T1000 (cell line): Measurements from ENCODE around the gene DNAJC15.

Experiments used
- DNase-seq: peaks from one replicate; lab custom pipeline; 2025; ENCODE audit warnings: mixed read lengths; lab: John Stamatoyannopoulos, UW

Gene DNAJC15

DNA sequence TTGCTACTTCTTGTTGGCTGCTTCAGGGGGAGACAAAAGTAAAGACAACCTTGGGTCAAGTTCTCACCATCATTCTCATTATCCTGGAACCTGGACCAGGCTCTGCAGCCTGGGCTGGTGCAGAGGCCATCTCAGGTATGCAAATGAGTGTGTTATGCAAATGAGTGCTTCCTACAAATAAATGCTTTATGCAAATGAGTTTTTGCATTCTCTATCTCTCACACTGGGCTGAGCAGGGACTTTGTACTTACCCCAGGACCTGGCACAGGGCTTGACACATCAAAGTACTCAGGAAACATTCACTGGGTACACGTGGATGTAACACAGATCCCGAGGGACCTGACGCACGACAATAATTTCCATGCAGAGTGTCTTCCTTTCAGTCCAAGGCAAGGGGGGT, 103.0 kb downstream of the DNAJC15 start:
- no peak for DNase-seq

DNA sequence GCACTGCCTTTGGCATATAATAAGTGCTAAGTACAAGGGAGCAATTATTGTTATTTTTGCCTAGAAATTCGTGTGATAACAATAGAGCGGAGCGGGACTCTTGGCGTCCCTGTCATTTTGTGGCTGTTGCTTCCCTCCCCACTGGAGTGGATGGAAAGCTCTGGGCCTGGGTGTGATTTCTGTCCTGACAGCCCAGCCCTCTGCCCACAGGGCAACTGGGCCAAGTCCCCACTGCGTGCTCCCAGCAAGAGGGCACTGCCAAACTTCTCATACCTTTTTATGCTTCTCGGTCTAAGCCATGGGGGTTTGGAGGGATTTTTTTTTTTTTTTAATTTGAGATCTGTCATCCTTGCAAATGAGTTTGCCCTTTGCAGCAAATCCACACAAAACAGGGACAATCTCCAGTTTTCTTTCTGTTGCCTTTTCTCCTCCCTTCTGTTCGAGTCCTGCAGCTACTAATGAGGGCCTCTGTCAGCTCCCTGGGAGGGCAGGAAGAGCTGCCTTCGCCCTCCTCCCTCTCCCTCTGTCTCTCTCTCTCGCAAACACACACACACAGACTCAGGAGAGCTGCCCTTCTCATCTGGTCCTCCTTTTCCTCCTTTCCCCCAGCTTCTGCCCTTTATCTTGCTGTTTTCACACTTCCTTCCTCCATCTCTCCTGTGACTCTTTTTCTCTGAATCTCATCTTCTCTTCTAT, 103.9 kb downstream of the DNAJC15 start:
- no peak for DNase-seq

DNA sequence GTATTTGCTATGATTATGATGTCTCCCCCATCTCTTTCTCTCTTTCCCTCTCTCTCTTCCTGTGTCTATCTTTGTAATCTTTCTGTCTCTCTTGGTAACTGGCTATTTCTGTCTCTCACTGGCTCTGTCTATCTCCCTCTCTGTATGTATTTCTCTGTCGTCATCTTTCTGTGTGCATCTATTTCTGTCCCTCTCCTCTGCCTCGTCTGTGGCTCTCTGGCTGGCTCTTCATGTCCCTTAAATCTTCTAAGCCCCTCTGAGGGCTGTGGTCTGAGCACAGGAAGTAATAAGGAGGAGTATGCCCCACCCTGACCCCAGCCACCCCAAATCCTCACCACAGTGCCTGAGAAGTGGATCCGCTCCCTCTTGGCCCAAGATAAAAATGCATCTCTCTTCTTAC, 104.4 kb downstream of the DNAJC15 start:
- DNase-seq: no peak

DNA sequence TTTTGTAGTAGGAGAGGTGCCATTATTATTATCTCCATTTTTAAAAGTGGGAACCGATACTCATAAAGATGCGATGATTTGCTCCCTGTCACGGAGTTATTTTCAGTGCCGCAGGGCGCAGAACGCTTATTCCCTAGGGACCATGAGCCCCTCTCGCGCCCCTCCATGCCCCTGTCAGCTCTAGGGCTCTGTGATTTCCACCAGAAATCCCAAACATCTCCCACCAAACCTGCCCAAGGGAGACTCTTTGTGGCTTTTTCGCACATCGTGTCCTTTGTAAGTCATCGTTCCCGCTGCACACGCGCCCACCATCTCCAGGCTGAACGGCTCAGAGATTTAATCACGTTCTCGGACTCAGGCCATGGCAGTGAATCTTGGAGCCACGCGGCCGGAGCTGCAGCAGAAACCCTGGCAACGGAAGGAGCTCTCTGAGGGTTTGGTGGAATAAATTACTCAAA, 105.1 kb downstream of the DNAJC15 start:
- no peak for DNase-seq

DNA sequence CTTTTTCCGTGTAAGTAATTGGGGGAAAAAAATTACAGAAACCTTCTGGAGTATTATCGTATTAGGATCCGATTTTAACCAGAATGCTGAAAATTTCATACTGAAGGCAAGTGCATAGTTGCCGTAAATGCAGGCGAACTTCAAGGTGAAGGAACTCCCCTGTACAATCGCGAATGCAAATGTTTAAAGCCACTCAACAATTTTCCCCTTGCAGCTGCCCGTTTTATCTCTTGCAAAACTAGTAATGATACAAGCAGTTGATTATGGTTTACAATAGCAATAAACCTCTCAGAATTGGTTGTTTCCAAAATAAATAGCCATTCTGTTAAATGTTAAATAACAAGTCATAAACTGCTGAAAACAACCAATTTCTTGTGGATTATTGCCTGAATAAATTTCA, 105.7 kb downstream of the DNAJC15 start:
- no peak for DNase-seq

DNA sequence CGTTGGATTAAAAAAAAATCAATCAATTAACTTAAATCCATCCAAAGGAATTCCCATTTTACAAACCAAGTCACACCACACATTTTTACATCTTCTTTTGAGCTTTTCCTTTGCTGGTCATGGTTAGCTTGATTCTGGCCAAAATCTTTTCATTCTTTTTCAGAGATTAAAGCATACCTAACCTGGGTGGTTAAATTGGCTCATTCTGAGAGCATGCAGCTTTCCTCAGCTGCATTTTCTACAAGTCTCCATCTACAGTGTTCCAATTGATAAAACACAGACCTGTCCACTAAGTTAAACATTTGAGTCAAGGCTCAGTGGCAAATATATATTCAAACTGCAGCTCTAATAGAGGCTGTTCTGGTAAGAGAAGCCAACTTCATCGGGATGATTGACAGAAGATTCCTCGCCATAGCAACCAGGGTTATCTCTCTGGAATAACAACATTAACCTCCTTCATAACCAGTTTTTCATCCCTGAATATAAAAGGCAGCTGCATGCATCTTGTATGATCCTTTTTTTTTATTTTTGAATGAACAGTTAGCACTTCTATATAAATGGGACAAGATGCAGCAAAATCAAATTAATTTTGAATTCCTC, 106.2 kb downstream of the DNAJC15 start:
- no peak for DNase-seq

DNA sequence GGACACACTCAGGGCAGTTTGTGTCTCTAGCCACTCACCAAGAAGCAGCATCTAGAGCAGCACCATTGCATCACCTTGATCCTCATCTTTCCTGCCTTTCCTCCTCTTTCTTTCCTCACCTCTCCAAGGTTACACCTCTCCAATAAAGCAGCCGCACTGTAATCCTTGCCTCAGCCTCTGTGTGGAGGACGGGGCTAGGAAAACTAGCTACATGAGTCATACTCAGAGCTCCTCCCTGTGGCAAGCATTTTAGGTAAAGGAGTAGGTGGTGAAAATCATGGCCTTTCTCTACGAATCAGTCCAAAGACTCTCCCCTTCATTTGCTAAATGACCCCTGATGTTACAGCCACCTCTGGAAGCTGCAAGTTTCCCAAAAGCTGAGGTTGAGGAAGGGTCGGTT, 108.9 kb downstream of the DNAJC15 start:
- DNase-seq: no peak

DNA sequence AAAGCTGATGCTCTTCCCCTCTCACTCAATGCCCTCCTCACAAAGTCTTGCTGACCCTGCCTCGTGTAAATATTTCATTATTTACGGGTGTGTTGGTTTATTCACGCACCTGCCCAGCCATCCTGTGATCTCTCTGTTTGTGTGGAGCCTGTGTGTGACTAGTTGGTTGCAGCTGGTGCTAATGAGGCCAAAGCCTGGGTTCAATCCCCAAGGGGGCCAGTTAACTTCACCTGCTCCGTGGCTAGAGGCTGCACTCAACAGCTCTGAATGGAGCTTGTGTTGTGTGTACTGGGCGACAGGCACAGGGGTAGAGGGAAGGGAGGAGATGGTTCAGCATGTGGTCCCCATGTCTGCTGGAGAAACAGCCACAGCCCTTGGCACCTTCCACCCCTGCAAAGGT, 109.5 kb downstream of the DNAJC15 start:
- DNase-seq: no peak

DNA sequence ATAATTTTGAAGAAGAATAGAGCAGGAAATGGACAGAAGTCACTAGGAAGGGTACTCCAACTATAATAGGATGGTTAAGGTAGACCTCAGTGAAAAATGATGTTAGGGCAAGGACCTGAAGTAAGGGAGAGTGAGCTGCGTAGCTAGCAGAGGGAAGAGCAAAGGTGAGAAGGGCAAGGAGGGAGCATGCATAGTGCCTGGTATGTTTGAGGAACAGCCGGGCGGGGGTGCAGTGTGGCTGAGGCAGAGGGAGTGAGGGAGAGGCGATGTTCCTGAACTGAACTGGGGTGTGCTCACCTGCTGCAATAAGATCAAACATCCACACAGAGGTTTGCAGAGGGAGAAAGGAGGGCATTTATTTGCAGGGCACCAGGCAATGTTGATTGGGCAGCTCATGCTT, 110.4 kb downstream of the DNAJC15 start:
- no peak for DNase-seq

DNA sequence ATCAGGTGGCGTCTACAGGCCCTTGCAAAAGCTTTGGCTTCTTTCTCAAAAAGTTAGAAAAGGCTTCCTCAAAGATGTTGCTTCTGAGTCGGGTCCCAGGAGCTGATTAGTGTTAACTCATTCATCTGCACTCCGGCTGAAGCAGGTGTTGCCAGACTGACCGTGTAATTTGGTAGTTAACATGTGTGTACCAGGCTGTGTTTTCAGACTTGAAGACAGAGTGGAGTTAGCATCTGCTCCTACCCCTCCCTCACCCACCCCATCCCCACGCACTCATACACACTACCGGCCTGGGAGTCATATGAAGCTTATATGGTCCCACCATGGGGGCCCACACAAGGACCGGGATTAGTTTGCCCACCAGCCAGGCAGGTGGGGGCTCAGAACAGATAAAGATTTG, 111.5 kb downstream of the DNAJC15 start:
- no peak for DNase-seq

DNA sequence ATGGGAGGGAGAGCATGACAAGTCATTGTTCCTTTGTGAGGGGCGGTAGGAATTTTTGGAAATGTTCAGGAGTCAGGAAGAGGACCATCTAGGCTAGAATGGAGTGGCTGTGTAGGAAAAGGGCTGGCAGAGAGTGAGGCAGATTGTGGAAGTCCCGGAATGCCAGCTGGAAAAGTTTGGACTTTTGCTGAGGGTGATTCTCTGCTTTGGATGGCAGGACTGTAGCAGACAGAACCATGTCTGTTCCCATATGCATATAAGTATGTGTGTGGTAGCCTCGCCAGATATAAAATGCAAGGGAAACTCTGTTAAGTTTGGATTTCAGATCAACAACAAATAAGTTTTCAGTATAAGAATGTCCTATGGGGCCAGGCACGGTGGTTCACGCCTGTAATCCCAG, 112.1 kb downstream of the DNAJC15 start:
- DNase-seq: no peak

DNA sequence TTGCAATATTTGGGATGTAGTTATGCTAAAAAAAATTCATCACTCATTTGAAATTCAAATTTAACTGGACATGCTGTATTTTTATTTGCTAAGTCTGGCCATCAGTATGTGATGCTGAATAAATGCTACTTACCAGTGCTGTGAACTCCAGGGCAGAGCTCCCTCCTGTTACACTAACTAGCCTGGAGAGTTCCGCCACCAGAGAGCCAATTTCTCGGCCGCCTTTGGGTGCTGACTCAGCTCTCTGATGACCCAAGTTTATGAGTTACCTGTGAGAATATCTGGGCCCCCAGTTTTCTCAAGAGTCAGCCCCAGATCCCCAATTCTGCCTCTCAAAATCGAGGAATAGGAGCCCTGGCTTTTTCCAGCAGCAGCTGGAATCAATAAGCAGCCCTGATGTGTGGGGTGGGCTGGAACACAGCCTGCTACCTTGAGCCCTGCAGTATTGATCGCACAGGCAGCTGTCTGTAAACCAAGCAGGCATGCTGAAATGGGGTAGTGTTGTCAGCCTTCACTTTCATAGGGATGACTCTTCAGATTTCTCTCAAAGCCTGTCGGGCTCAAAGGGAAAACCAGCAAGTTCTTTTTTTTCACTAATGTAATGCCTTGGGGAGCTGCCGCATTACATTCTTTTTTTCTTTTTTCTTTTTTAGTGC, 113.7 kb downstream of the DNAJC15 start:
- DNase-seq: no peak

DNA sequence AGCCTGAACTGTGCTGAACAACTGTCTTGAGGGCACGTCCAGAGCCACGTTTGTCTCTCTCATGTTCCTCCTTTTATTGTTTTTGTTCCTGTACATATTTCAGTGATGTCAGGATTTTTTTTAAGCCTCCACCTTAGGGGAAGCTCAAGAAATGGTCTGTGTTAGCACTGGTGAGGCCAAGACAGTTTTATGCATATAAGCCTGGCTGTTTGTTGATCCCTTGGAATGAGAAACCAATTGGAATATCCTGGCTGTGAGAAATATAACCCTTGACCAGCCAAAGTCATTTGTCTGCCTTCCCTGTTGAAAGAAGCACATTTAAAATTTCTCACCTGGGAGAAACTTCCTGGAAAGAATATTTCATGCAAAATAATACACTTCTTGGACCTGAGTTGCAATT, 115.8 kb downstream of the DNAJC15 start:
- DNase-seq: no peak

DNA sequence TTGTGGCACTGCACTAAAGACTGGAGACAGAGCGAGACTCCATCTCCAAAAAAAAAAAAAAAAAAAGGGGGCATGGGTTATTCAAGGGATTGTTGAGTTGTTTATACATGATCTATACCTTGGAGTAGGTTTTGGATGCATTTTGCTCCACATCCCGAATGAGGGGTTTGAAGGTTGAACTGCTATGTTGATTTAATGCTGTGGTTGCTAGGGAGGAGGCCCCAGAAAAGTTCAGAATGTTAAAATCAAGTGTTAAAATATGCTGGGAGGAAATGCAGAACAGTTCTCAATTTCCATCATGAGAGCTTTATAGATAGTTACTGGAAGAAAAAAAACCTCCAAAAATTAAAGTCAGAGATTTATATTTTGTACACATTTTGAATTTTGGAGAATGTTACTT, 116.5 kb downstream of the DNAJC15 start:
- DNase-seq: no peak

DNA sequence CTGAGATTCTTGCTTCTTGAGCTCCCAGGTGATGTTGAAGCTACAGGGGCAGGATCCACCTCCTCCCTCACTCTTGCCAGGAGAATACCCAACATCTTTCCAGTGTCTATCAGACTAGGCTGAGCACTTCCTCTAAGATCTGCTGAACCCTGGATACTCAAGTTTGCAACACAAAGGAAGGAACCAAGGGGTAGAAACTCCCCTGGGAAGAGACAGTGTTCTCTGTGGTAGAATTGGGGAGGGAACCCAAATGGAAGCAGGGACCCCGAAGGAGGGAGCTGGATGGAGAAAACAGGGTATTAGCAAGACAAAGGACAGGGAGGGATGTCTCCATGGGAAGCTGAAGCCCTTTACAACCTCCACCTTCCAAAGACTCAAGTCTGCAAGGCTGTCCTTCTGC, 117.6 kb downstream of the DNAJC15 start:
- DNase-seq: no peak

DNA sequence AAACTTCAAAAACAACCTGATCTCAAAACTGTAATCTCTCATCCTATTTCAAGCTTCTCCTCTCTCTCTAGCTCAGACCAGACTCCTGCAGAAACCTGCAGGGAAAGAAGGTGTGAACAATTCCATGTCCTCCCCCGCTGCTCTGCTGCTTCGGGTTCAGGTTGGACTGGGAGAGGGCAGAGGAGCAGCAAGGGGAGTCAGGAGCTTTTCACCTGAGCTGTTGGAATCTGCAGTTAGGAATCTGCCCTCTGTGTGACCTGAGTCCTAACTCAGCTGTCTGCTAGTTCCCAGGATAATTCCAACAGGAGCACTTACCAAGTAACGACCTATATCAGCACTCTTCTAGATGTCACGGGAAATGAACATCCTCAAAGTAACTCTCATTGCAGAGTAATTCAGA, 118.3 kb downstream of the DNAJC15 start:
- no peak for DNase-seq

DNA sequence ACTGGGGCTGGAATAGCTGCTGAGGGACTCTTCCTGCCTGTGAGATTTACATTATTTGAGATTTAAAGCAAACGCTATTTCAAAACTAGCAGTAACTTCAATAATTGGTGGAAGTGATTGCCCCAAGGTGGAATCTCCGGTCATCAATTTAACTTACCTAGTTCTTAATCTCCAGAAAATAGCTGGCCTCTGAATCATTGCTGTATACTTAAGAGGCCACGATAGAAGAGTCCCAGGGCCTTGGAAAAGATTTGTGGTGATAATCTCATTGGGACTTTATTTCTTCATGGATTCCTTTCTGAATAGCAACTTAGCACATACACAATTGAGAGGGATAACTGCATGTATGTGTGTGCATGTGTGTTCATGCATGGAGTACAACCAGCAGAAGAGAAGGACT, 120.2 kb downstream of the DNAJC15 start:
- no peak for DNase-seq

DNA sequence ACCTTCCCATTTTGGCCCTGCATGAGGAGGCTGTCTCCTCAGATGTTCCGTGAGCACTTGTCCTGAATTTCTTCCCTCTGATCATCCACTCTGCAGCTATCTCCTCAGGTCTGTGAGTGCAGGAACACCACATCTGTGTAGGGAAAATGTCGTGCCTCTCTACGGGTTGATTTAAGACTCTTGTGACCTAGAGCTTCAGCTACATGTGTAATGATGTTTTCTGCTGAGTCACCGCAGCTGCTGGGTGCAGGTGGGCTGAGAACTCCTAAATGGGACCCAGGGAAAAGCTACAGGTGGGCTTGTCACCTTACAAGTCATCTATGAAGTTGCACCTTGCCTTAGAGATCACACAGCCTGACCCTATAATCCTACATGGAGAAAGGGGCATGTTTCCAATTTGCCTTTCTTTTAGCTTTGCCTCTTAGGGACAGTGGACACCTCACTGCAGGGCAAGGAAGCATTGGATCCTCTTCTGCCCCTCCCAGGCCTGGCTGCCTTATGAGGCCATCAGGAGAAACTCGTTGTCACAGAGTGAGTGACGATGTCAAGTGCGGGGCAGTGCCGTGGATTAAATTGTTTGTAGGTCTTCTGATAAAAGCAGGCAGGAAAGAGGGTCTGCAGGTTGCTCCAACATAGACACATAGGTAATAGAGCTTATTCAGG, 122.3 kb downstream of the DNAJC15 start:
- no peak for DNase-seq

DNA sequence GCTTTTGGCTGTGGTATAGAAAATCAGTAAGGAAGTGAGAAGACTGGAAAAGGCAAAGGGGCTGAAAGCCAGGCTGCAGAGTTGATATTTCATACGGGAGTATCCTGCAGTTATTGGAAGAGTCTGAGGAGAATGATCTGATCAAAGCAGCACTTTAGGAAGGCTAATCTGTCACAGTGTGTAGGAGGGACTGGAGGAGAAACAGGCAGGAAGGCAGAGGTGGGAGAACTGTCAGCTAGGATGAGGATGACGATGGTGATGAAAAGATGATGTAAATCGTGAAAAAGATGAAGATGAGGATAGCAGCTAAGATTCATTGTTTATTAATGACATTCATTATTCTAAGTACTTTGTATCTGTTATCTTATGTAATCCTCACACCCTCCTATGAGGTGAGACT, 123.0 kb downstream of the DNAJC15 start:
- DNase-seq: no peak

DNA sequence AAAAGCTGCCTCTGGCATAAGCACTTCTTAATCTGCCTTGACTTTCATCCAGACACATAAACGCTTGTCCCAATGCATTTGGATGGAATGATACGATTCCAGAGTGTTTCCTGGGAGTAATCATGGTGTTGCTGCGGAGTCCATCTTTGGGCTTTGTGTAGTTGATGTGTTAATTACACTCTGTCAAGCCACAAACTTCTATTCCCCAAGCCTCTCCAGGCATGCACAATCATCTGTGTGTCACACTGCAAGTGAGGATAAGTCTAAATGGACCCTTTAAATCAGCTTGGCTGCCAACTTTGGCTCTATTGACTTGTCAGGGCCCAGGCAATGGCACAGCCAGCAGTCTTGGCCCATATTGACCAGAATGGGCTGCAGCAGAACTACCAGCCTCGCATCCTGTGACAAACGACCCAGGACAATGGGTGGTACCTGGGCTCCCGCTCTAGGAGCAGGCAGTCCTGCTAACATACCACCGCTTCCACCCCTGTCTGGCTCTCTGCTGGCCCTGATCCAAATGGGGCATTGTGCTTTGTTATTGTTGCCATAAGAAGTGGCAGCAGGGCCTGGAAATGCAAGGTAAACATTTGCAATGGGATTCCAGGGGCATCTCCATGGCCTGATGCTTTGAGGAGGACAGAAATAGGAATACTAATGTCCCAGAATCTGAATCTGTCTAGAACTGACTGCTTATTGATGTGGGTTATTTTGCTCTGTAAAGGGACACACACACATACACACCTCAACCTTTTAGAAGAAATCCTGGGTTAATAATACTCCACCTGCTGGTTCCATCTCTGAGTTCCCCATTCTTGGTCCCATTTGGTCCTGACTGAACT, 127.2 kb downstream of the DNAJC15 start:
- no peak for DNase-seq

DNA sequence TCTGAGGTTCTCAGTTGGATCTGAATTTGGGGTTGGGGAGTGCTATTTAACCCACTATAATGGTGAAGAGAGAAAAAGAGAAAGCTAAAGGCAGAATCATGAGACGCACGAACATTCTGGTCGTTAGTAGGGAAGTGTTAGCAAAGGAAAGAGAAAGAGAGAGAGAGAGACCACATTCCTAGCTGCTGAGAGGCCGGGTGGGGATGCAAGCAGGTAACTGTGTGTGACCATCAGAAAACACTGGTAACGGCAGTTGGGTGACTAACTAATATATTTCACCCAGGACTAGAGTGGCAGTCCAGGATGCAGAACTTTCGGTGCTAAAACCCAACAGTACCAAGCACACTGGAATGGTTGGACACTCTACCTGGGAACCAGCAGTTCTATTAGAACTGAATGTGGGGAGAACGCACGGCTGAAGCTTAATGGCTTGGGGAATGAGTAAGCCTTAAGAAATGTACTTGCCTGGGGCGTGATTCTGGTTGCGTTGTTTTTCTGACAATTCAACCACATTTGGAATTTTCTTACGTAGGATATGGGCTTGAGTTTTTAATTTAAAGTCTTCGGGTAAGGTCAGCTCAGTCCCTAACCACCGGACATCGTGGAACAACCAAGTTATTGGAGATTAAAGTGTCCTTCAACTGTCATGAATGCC, 130.2 kb downstream of the DNAJC15 start:
- peak; percentile 19 for DNase-seq
